LNCAP (cell line): ENCODE measurements around the gene EPB41L1.

ENCODE experiments used
- TF ChIP-seq, protein P1 (sequence below): fragments of 450-650 bp; IDR thresholded peaks from 2 replicates; pipeline ENCODE4 v1.5.1; 2017; ENCODE audit warnings: mild to moderate bottlenecking

The EPB41L1 gene

DNA sequence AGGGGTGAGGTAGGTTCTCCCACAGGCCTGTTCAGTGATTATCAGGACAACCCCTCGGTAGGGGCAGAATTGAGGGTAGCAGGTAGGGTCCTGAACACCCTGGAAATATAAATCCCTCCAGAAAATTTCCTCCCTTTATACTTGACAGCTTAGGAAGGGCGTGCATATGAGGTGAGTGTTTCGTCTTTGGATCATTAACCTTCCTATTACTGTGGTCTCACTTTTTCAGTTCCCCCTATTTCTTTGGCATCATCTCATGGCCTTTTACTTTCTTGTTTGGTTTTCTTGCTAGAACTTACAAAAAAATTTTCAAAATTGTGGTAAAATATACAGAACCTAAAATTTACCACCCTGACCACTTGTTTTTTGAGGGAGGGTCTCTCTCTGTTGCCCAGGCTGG, 18.7 kb upstream of the EPB41L1 start:
- TF ChIP-seq, protein P1, sequence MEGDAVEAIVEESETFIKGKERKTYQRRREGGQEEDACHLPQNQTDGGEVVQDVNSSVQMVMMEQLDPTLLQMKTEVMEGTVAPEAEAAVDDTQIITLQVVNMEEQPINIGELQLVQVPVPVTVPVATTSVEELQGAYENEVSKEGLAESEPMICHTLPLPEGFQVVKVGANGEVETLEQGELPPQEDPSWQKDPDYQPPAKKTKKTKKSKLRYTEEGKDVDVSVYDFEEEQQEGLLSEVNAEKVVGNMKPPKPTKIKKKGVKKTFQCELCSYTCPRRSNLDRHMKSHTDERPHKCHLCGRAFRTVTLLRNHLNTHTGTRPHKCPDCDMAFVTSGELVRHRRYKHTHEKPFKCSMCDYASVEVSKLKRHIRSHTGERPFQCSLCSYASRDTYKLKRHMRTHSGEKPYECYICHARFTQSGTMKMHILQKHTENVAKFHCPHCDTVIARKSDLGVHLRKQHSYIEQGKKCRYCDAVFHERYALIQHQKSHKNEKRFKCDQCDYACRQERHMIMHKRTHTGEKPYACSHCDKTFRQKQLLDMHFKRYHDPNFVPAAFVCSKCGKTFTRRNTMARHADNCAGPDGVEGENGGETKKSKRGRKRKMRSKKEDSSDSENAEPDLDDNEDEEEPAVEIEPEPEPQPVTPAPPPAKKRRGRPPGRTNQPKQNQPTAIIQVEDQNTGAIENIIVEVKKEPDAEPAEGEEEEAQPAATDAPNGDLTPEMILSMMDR: no peak

DNA sequence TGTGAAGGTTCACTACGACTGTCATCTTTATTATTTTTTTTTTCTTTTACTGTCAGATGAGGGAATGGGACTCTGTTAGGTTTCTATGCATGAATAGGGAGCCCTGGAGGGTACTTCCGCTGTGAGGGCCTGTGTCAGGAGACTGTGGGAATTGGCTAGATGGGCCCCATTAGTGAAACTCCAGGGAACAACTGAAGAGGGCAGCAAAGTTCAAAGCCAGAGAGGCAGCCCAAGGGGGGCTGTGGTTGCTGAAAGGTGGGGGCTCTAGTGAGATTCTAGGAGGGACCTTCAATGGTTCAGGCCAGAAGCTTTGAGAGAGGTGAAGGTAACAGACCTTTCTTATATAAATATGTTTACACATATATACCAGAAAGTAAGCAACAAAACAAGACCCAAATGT, 13.2 kb upstream of the EPB41L1 start:
- TF ChIP-seq, protein P1: no peak

DNA sequence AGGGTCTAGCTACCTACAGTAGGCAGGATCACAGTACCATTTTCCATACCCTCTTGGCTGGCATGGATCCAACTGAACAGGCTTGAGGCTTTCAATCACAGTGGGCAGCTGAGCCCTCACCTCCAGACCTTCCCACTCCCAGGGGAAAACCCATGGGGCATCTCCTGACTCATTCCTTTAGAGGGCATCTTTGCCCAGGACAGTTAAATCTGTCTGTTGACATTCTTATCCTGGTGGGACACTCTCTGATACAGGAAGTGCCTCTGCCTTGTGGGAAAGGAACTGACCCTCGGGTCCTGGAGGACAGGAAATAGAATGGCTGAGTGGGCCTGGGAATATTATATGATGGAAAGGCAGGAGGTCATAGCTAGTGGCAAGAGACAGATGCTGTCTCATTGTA, 10.2 kb upstream of the EPB41L1 start:
- TF ChIP-seq, protein P1: no peak

DNA sequence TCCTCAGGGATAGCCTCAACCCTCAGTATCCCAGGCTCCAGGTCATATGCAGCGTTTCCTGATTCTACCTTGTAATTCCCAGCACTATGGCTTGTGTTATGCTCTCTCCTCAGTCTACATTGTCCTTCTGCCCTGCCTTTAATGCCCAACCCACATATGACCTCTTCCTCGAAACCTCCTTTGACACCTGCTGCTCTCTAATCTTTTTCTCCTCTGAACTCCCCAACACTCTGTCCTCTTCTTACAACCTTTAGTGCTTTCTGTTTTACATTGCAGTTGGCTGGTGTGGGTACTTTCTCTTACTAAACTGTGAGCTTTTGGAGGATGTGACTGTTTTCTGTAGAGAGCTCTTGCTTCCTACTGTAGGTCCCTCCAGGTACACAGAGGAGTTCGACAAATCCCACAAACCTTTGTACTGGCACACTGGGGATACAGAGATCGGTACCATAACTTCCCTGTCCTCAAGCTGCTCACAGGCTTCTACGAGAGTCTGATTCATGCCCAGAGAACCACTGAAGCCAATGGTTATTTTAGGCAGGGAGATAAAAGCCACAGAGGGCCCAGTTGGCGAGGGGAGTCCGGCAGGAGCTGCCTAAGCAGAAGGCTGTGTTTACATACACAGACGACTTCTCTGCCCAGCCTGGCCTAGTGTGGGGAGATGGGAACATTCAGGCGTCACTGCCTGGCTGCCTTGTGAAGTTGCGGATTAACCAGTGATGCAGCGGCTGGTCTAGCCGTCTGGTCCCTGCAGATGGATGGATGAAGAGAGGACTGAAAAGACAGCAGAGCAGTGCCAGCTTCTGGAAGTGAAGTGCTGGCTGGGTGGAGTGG, 8.4 kb upstream of the EPB41L1 start:
- TF ChIP-seq, protein P1: no peak

DNA sequence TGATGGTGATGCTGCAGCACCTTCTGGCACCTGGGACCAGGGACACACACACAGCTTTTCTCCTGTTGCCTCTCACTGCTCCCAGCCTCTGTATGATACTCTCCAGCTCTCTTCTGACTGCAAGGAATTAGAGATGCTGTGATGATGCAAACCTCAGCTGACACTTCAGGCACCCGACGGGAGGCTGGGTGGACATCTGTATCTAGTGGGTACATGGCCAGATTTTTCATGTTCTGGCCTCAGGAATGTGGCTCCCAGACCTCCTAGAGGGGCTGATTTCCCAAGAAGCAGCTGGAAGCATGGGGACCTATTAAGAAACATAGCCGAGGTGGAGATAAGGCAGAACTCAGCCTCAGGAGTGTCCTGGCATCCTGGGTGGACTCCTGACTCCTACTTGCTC, 6.8 kb upstream of the EPB41L1 start:
- TF ChIP-seq, protein P1: no peak

DNA sequence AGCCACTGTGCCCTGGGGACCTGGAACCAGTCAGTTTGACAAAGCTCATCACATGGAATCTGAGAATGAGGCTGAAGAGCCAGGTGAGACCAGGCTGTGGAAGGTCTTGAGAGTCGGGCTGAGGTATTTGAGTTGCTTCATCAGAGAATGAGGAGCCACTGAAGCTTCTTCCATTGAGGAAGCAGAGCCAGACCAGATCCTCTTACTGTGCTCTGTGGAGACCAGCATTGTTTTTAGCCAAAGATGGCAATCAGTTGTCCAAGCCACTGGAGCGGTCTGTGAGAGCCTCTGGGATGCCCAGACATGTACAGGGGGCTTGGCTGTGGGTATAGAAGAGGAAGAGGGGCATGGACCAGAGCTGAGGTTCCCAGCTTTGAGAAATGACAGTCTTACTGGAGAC, 6.1 kb upstream of the EPB41L1 start:
- TF ChIP-seq, protein P1: no peak

DNA sequence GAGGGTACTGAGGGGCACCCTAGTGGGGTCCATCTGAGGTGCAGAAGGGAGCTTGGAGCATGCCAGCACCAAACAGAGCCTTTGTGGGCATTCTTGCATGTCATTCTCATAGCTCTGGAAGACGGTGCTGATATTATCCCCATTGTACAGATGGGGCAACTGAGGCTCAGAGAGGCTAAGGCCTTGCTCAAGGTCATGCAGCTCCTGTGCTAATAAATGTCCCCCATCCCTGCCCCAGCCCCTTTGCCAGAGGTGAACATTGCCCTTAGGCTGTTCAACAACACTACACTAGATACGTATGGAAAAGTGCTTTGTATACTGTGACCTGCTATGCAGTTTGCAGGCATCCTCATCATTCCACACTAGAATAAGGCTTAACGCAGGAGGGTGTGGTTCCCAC, 5.5 kb upstream of the EPB41L1 start:
- TF ChIP-seq, protein P1: no peak
